Fibroblast of lung (primary cell): Measurements from ENCODE around the gene SMYD5. TPM values are rescaled to one million over a fixed set of nuclear protein-coding genes. Genes with fewer than 3 reads are reported as not detected.

Experiments used
- DNase-seq, 2 donors: peaks; one replicate each; pipeline versions ENCODE4 v3.0.0 to v3.0.0-alpha.2; 2010; ENCODE audit warnings: low read depth in 2 of 2
- H2AFZ ChIP-seq: 2 replicates; pipeline ENCODE4 v1.5.1; 2012; ENCODE audit warnings: low read length, control low read depth, inconsistent platforms
- H3K27ac ChIP-seq: 2 replicates; pipeline ENCODE4 v1.5.1; 2011; ENCODE audit warnings: low read length, control low read depth; ENCODE audit not compliant: insufficient read depth
- H3K27me3 ChIP-seq: 2 replicates; pipeline ENCODE4 v1.5.1; 2011; ENCODE audit warnings: mild to moderate bottlenecking, low read length; ENCODE audit not compliant: control insufficient read depth, insufficient read depth
- H3K36me3 ChIP-seq: 2 replicates; pipeline ENCODE4 v1.5.1; 2011; ENCODE audit warnings: low read length; ENCODE audit not compliant: control insufficient read depth, insufficient read depth
- H3K4me1 ChIP-seq: 2 replicates; pipeline ENCODE4 v1.5.1; 2011; ENCODE audit warnings: low read length; ENCODE audit not compliant: control insufficient read depth, insufficient read depth; ENCODE audit errors: extremely low read depth
- H3K4me2 ChIP-seq: 2 replicates; pipeline ENCODE4 v1.5.1; 2011; ENCODE audit warnings: low read length, control low read depth; ENCODE audit not compliant: insufficient read depth; ENCODE audit errors: extremely low read depth
- H3K4me3 ChIP-seq, 4 experiments: fragments of 200-600 bp in 1 of 4; sonication (generic) in 1 of 4; replicated peaks in 1 of 4; 2 replicates each; pipeline ENCODE4 v1.5.1; 2011 to 2016; ENCODE audit warnings: low read length in 4 of 4, low read depth in 3 of 4, mild to moderate bottlenecking in 3 of 4, control low read depth in 2 of 4, inconsistent platforms in 1 of 4, mixed read lengths in 1 of 4; ENCODE audit not compliant: insufficient read depth in 1 of 4; ENCODE audit errors: control extremely low read depth in 1 of 4
- H3K79me2 ChIP-seq: 2 replicates; pipeline ENCODE4 v1.5.1; 2012; ENCODE audit warnings: mild to moderate bottlenecking, low read length, inconsistent platforms; ENCODE audit not compliant: control insufficient read depth, insufficient read depth
- H3K9ac ChIP-seq: 2 replicates; pipeline ENCODE4 v1.5.1; 2011; ENCODE audit warnings: mild to moderate bottlenecking, low read length, control low read depth; ENCODE audit not compliant: insufficient read depth
- H3K9me3 ChIP-seq: 2 replicates; pipeline ENCODE4 v1.5.1; 2012; ENCODE audit warnings: low read depth, low read length; ENCODE audit not compliant: control insufficient read depth, insufficient read depth
- H4K20me1 ChIP-seq: 2 replicates; pipeline ENCODE4 v1.5.1; 2011; ENCODE audit warnings: low read length; ENCODE audit not compliant: control insufficient read depth, insufficient read depth; ENCODE audit errors: extremely low read depth
- EZH2 ChIP-seq: IDR thresholded peaks from 2 replicates; pipeline ENCODE4 v1.5.1; 2012; ENCODE audit warnings: low read length, control low read depth, mild to moderate bottlenecking; ENCODE audit errors: missing control alignments
- polyA plus RNA-seq, 2 donors: library from polyadenylated mRNA; depleted of rRNA in 1 of 2; stranded (reverse) in 1 of 2; unstranded in 1 of 2; fragments of >200 nt; gene quantifications; 2 replicates each; pipeline ENCODE4 v1.2.1, GENCODE V29; 2011 to 2012; ENCODE audit warnings: missing spikeins in 1 of 2
- total RNA-seq: library from RNA; depleted of rRNA; stranded (reverse); fragments of >200 nt; gene quantifications from 2 replicates; pipeline ENCODE4 v1.2.1, GENCODE V29; 2014
- TF ChIP-seq, protein P1 (sequence below), 2 donors: IDR thresholded peaks in 1 of 2; conservative IDR thresholded peaks in 1 of 2; 1 replicate in 1 of 2; 2 replicates in 1 of 2; pipeline ENCODE4 v1.5.1; 2011 to 2012; ENCODE audit warnings: low read length in 2 of 2, control low read depth in 1 of 2, inconsistent platforms in 1 of 2, low read depth in 1 of 2, mild to moderate bottlenecking in 1 of 2

The SMYD5 gene
- total and polyA plus RNA-seq, 2 donors (not counting 1 experiment from before 2014, with no cell fraction given): 16.9 to 19.0 TPM

- Histone ChIP-seq H2AFZ (no peak overlapping the region), H3K9ac (no peak overlapping the region), H3K79me2 (peaks cover 20% of the 10 kb centered on the region), H3K36me3 (peaks cover 26% of the 10 kb centered on the region), H3K27me3 (no peaks in the 10 kb centered on the region), H3K4me2 (no peak overlapping the region), H3K4me1 (no peaks in the 10 kb centered on the region), H3K27ac (no peak overlapping the region), H3K9me3 (no peaks in the 10 kb centered on the region), H4K20me1 (no peaks in the 10 kb centered on the region), H3K4me3 (no peak overlapping the region)
- TF ChIP-seq, protein P1, sequence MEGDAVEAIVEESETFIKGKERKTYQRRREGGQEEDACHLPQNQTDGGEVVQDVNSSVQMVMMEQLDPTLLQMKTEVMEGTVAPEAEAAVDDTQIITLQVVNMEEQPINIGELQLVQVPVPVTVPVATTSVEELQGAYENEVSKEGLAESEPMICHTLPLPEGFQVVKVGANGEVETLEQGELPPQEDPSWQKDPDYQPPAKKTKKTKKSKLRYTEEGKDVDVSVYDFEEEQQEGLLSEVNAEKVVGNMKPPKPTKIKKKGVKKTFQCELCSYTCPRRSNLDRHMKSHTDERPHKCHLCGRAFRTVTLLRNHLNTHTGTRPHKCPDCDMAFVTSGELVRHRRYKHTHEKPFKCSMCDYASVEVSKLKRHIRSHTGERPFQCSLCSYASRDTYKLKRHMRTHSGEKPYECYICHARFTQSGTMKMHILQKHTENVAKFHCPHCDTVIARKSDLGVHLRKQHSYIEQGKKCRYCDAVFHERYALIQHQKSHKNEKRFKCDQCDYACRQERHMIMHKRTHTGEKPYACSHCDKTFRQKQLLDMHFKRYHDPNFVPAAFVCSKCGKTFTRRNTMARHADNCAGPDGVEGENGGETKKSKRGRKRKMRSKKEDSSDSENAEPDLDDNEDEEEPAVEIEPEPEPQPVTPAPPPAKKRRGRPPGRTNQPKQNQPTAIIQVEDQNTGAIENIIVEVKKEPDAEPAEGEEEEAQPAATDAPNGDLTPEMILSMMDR (conservative IDR thresholded peaks at IDR 0.05 in 1 of 2, IDR thresholded peaks at IDR 0.05 in 1 of 2; ENCODE audit: low read depth in 1 of 2, low read length in 2 of 2): no peak
- TF ChIP-seq EZH2: no peak
- DNase-seq: peak; percentile 9 to 76
Measured at GRCh38 chr2:73243884-73244570, 30.0 kb downstream of the SMYD5 start.

DNA sequence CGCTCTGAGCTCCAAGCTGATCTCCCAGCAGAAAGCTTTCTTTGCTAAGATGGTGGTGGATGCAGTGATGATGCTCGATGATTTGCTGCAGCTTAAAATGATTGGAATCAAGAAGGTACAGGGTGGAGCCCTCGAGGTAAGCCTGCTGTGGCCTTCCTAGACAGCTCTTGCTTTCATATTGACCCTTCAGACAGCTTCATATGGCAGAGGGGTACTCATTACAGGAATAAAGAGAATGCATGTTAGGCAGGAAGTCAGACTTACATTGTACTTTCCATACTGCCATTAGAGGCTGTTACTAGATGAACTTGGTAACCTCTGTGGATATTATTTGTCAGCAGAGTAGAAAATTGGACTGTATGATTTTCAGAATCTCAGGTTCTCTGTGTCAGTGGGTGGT lies 30.5 kb downstream of the SMYD5 start:
- Histone ChIP-seq H3K9ac (no peak overlapping the region), H3K27me3 (no peaks in the 10 kb centered on the region), H3K9me3 (no peaks in the 10 kb centered on the region), H3K4me3 (no peak overlapping the region), H3K27ac (no peak overlapping the region), H3K79me2 (peaks cover 15% of the 10 kb centered on the region), H3K36me3 (peaks cover 26% of the 10 kb centered on the region), H3K4me2 (no peak overlapping the region), H4K20me1 (no peaks in the 10 kb centered on the region), H3K4me1 (no peaks in the 10 kb centered on the region), H2AFZ (no peak overlapping the region)
- TF ChIP-seq, protein P1 (conservative IDR thresholded peaks at IDR 0.05 in 1 of 2, IDR thresholded peaks at IDR 0.05 in 1 of 2; ENCODE audit: low read depth in 1 of 2, low read length in 2 of 2): no peak
- no peak for TF ChIP-seq EZH2
- no peak for DNase-seq

DNA sequence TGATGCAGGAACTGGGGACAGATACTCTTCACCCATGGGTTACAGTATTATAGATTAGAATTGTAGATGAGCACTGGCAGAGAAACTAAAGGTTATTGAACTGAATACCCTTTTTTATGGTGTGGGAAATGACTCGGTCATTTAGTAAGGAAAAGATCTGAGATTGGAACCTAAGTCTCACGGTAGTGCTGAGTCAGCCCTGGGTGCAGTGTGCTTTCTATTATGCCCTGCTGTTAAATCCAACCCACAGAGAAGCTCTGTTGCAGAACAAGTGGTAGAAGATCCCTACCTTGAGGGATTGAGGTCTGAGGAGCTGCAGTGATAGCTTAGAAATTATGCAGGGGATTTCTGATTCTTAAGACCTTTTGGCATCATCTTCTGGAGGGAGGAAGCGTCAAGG lies 32.8 kb downstream of the SMYD5 start:
- no peak overlapping the region for H2AFZ ChIP-seq
- H3K9me3 ChIP-seq: no peaks in the 10 kb centered on the region
- no peak overlapping the region for H3K4me2 ChIP-seq
- H3K27ac ChIP-seq: no peak overlapping the region
- no peak overlapping the region for H3K9ac ChIP-seq
- no peaks in the 10 kb centered on the region for H4K20me1 ChIP-seq
- no peak for TF ChIP-seq EZH2
- TF ChIP-seq, protein P1 (conservative IDR thresholded peaks at IDR 0.05 in 1 of 2, IDR thresholded peaks at IDR 0.05 in 1 of 2; ENCODE audit: low read depth in 1 of 2, low read length in 2 of 2): no peak
- peaks cover 34% of the 10 kb centered on the region for H3K36me3 ChIP-seq
- no peaks in the 10 kb centered on the region for H3K4me1 ChIP-seq
- no peaks in the 10 kb centered on the region for H3K27me3 ChIP-seq
- H3K79me2 ChIP-seq: peaks cover 5% of the 10 kb centered on the region
- H3K4me3 ChIP-seq: no peak overlapping the region
- no peak for DNase-seq
